Stimulated activated naive CD8-positive, alpha-beta T cell treated with anti-CD3 and anti-CD28 coated beads, Interleukin-15, Interleukin-2, amounts not matched to agents 100 ng/mL and 50 ng/mL, for 24 hours (primary cell): Measurements from ENCODE around the gene CD302.
A peak's percentile ranks its signal among the peaks of the same experiment; 100 is the strongest.
"Not testable (repeated sequence)": the region's sequence is repeated elsewhere in the genome, so short reads cannot be mapped to it uniquely, and the experiment has no call there.

Experiments
- H3K27ac Mint-ChIP-seq: one replicate; pipeline ENCODE4 v1.8.0; 2021; ENCODE audit warnings: mild to moderate bottlenecking, mixed read lengths
- H3K27me3 Mint-ChIP-seq: one replicate; pipeline ENCODE4 v1.8.0; 2021; ENCODE audit warnings: mixed read lengths
- H3K36me3 Mint-ChIP-seq: one replicate; pipeline ENCODE4 v1.8.0; 2021; ENCODE audit warnings: low read depth, mixed read lengths
- H3K4me1 Mint-ChIP-seq: one replicate; pipeline ENCODE4 v1.8.0; 2021; ENCODE audit warnings: low read depth, mixed read lengths
- H3K4me3 Mint-ChIP-seq: one replicate; pipeline ENCODE4 v1.8.0; 2021; ENCODE audit warnings: mild to moderate bottlenecking, mixed read lengths
- H3K9me3 Mint-ChIP-seq: one replicate; pipeline ENCODE4 v1.8.0; 2021; ENCODE audit warnings: mixed read lengths

CD302 gene

DNA sequence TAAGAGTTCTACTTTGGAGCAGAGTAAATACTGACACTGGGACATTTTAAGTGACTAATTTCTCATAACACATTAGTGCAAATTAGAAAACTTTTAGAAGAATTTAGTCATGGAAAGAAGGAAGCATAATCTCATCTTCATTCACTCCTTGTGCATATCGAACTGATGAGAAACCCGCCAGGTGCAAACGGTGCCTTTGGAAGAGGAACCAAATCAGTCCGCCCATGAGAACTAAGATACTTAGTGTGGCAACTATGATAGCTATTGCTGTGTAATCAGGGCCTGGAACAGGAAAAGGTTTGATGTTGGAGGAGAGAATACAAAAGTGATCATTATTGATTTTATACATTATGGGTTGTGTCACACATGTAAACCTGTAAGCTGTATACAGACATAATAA lies 6.9 kb upstream of the CD302 start:
- Mint-ChIP-seq H3K27ac (no peak overlapping the region), H3K9me3 (no peaks in the 10 kb centered on the region), H3K36me3 (peaks cover 29% of the 10 kb centered on the region), H3K27me3 (peaks cover 4% of the 10 kb centered on the region), H3K4me3 (no peak overlapping the region), H3K4me1 (peaks cover 9% of the 10 kb centered on the region)

GRCh38 chr2:159803235-159803962 lies 5.4 kb upstream of the CD302 start:
- H3K27me3 Mint-ChIP-seq, result peaks cover 13% of the 10 kb centered on the region
- peaks cover 14% of the 10 kb centered on the region for H3K4me1 Mint-ChIP-seq
- H3K27ac Mint-ChIP-seq, result no peak overlapping the region
- H3K9me3 Mint-ChIP-seq, result no peaks in the 10 kb centered on the region
- H3K4me3 Mint-ChIP-seq, result no peak overlapping the region
- peaks cover 25% of the 10 kb centered on the region for H3K36me3 Mint-ChIP-seq

- Mint-ChIP-seq H3K36me3 (peaks cover 24% of the 10 kb centered on the region), H3K9me3 (no peaks in the 10 kb centered on the region), H3K27ac (no peak overlapping the region), H3K4me1 (peaks cover 17% of the 10 kb centered on the region), H3K27me3 (peaks cover 14% of the 10 kb centered on the region), H3K4me3 (no peak overlapping the region)
These were observed 4.7 kb upstream of the CD302 start for GRCh38 chr2:159802673-159803072.

- H3K4me1 Mint-ChIP-seq, result peaks cover 28% of the 10 kb centered on the region
- H3K36me3 Mint-ChIP-seq, result peaks cover 12% of the 10 kb centered on the region
- no peak overlapping the region for H3K4me3 Mint-ChIP-seq
- H3K27ac Mint-ChIP-seq, result no peak overlapping the region
- peaks cover 37% of the 10 kb centered on the region for H3K27me3 Mint-ChIP-seq
- H3K9me3 Mint-ChIP-seq, result no peaks in the 10 kb centered on the region
These were observed 1.8 kb upstream of the CD302 start for GRCh38 chr2:159799833-159800232.

GRCh38 chr2:159798376-159798725 lies 343 bp upstream of the CD302 start:
- H3K36me3 Mint-ChIP-seq, result peaks cover 5% of the 10 kb centered on the region
- peaks cover 37% of the 10 kb centered on the region for H3K27me3 Mint-ChIP-seq
- no peaks in the 10 kb centered on the region for H3K9me3 Mint-ChIP-seq
- peak overlapping the region; percentile 74 for H3K4me3 Mint-ChIP-seq
- H3K4me1 Mint-ChIP-seq, result peaks cover 24% of the 10 kb centered on the region
- no peak overlapping the region for H3K27ac Mint-ChIP-seq

- Mint-ChIP-seq H3K9me3 (no peaks in the 10 kb centered on the region), H3K4me1 (peaks cover 22% of the 10 kb centered on the region), H3K36me3 (peaks cover 5% of the 10 kb centered on the region), H3K4me3 (peak overlapping the region; percentile 75), H3K27me3 (peaks cover 37% of the 10 kb centered on the region), H3K27ac (no peak overlapping the region)
These were observed 824 bp downstream of the CD302 start for GRCh38 chr2:159797225-159797542.

DNA sequence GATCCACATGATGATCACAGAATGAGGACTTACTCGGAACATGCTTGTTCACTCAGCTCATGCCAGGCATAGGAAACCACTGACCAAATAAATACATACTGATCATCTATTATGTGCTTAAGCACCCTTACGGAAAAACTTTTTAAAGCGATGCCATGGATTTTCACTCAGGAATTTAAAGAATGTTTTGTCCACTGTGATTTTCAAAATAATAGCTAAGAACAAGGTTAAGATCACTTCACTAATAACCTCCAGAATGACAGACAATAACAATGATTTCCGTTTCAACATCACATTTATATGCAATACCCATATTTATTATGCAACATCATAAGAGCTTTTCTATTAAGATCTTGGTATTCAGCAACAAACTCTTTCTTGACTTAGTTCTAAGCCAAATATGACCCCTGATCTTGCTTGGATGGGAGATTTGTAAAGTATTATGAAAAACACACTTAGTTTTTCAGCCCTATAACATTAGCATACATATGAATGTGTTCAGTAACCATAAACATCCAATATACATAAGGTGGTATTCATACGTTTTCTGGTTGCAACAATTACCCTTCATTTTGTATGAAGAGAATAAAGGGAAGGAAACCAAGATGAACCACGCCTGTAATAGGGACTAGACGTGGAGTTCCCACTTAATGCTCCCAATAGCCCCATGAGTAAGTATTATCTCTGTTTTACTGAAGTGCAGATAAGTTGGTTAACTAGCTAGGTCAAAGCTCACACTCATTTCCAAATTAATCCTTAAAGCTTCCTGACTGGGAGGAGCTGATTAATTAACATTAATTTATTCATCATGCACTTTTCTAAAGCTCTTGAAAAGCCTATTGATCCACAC lies 1.9 kb downstream of the CD302 start:
- peaks cover 5% of the 10 kb centered on the region for H3K36me3 Mint-ChIP-seq
- no peak overlapping the region for H3K4me3 Mint-ChIP-seq
- peaks cover 18% of the 10 kb centered on the region for H3K4me1 Mint-ChIP-seq
- H3K27me3 Mint-ChIP-seq, result peaks cover 37% of the 10 kb centered on the region
- no peaks in the 10 kb centered on the region for H3K9me3 Mint-ChIP-seq
- H3K27ac Mint-ChIP-seq, result no peak overlapping the region

GRCh38 chr2:159793326-159793725 lies 4.7 kb downstream of the CD302 start:
- H3K4me3 Mint-ChIP-seq, result no peak overlapping the region

DNA sequence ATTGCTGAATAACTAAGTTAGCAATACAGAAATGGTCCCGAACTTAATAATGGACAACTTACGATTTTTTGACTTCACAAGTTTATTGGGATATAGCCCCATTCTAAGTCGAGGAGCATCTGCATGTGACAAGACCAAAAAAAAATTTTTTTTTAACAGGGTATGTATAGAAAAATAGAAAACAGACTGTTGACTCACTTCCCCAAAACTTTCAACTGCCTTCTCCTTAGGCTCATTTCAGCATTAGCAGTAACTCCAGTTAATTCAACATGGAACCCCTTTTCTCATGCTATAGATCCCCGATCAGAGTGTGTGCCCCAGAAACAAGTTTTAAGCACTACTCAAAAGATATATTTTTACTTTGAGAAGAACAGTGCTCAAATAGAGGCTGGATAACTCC lies 5.4 kb downstream of the CD302 start:
- H3K4me3 Mint-ChIP-seq, result no peak overlapping the region
- no peaks in the 10 kb centered on the region for H3K36me3 Mint-ChIP-seq
- H3K9me3 Mint-ChIP-seq, result no peaks in the 10 kb centered on the region
- H3K27me3 Mint-ChIP-seq, result peaks cover 22% of the 10 kb centered on the region
- no peak overlapping the region for H3K27ac Mint-ChIP-seq
- peaks cover 10% of the 10 kb centered on the region for H3K4me1 Mint-ChIP-seq

More at GRCh38 chr2:159793326-159793725, 4.7 kb downstream of the CD302 start:
- Mint-ChIP-seq H3K36me3 (peaks cover under 1% of the 10 kb centered on the region), H3K27ac (no peak overlapping the region), H3K4me1 (peaks cover 13% of the 10 kb centered on the region), H3K27me3 (peaks cover 23% of the 10 kb centered on the region), H3K9me3 (no peaks in the 10 kb centered on the region)

DNA sequence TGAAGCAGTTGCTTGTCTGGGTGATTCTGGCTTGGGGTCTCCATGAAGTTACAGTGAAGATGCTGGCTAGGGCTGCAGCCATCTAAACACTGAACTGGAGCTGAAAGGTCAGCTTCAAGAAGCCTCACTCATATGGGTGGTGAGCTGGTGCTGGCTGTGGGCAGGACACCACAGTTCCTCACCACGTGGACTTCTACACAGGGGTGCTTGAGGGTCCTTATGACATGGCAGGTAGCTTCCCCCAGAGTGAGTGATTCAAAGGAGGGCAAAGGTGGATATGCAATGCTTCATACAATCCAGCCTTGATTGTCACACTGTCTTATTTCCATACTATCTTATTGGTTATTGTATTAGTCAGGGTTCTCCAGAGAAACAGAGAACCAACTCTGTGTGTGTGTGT lies 6.0 kb downstream of the CD302 start:
- H3K4me3 Mint-ChIP-seq, result no peak overlapping the region

DNA sequence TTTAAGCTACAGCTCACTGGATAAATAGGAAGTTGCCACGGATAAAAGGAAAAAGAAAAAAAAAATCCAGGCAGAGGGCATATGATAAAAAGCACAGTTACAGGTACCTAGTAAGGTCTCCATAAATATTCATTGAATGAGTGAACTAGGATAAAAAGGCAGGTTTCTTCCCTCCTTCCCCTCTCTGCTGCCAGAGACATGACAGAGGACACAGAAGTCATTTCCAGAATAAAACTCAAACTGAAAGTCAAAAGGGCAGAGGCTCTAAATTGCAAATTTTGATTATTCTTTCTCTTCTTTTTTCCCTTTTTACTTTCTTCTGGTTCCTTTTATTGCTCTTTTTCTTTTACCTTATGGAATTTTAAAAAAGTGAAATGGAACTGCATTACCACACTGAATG lies 7.7 kb downstream of the CD302 start:
- Mint-ChIP-seq H3K36me3 (no peaks in the 10 kb centered on the region), H3K9me3 (no peaks in the 10 kb centered on the region), H3K4me1 (no peaks in the 10 kb centered on the region), H3K27me3 (peaks cover under 1% of the 10 kb centered on the region), H3K27ac (no peak overlapping the region), H3K4me3 (no peak overlapping the region)

More for the DNA sequence above, 6.0 kb downstream of the CD302 start:
- Mint-ChIP-seq H3K27me3 (peaks cover 18% of the 10 kb centered on the region), H3K27ac (no peak overlapping the region), H3K36me3 (no peaks in the 10 kb centered on the region), H3K9me3 (no peaks in the 10 kb centered on the region), H3K4me1 (peaks cover 4% of the 10 kb centered on the region)

DNA sequence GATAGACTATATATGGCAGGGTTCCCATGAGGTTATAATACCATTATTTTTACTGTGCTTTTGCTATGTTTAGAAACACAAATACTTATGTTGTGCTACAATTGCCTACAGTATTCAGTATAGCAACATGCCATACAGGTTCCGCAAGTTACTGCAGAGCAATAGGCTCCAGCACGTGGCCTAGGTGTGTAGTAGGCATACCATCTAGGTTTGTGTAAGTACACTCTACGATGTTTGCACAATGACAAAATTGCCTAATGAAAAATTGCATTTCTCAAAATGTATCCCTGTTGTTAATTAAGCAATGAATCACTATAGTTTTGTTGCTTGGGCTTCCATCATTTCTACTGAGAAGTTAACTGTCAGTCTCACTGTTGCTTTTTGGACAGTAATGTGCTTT lies 9.8 kb downstream of the CD302 start:
- Mint-ChIP-seq H3K4me1 (no peaks in the 10 kb centered on the region), H3K36me3 (no peaks in the 10 kb centered on the region), H3K27me3 (no peaks in the 10 kb centered on the region), H3K27ac (no peak overlapping the region), H3K9me3 (no peaks in the 10 kb centered on the region), H3K4me3 (no peak overlapping the region)

DNA sequence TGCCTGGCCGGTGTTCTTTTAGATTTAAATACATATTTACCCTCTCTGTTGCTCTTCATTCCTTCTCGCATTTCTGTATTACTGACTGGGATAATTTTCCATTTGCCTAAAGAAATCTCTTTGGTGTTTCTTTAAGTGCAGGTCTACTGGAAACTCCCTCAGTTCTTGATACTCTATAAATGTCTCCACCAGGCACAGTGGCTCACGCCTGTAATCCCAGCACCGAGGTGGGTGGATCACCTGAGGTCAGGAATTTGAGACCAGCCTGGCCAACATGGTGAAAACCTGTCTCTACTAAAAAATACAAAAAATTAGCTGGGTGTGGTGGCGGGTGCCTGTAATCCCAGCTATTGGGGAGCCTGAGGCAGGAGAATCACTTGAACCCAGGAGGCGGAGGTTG lies 10.4 kb downstream of the CD302 start:
- H3K4me1 Mint-ChIP-seq, H3K27ac Mint-ChIP-seq, H3K27me3 Mint-ChIP-seq, H3K4me3 Mint-ChIP-seq, H3K9me3 Mint-ChIP-seq, H3K36me3 Mint-ChIP-seq: not testable (repeated sequence)

- no peak overlapping the region for H3K4me3 Mint-ChIP-seq
- H3K4me1 Mint-ChIP-seq, result no peaks in the 10 kb centered on the region
- H3K36me3 Mint-ChIP-seq, result no peaks in the 10 kb centered on the region
- H3K27ac Mint-ChIP-seq, result no peak overlapping the region
- H3K27me3 Mint-ChIP-seq, result no peaks in the 10 kb centered on the region
- H3K9me3 Mint-ChIP-seq, result no peaks in the 10 kb centered on the region
These were observed 11.1 kb downstream of the CD302 start for GRCh38 chr2:159786938-159787337.

DNA sequence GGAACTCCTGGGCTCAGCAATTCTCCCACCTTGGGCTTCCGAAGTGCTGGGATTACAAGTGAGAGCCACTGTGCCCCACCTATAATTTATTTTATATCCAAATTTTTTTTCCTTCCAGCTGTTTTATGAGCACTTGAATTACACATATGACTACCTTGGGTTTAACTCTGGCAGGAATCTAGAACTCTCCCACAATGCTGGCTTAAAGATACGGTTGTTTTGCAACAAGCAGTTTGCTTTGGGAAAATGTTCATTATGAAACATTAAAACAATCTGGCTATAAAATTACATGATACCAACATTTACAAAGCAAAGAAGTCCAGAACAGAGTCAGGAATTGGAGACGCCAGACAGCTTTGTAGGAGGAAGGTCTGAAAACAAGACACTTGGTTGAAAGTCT lies 12.8 kb downstream of the CD302 start:
- Mint-ChIP-seq H3K36me3 (no peaks in the 10 kb centered on the region), H3K4me3 (no peak overlapping the region), H3K9me3 (no peaks in the 10 kb centered on the region), H3K27ac (no peak overlapping the region), H3K27me3 (no peaks in the 10 kb centered on the region), H3K4me1 (no peaks in the 10 kb centered on the region)

DNA sequence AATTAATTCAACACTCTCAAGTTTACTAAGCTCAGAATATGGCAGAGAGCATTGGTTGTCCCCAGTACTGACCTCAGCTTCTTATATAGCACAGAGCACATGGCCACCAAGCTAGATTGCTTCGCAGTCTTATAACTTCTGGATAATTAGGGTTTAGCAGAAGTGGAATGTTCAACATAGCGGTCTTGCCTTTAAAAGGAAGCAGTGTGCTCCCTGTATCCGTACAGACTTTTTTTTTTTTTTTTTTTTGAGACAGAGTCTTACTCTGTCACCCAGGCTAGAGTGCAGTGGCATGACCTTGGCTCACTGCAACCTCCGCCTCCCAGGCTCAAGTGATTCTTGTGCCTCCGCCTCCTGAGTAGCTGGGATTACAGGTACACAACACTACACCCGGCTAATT lies 13.3 kb downstream of the CD302 start:
- not testable (repeated sequence) for H3K27ac Mint-ChIP-seq, H3K4me3 Mint-ChIP-seq, H3K36me3 Mint-ChIP-seq, H3K4me1 Mint-ChIP-seq, H3K9me3 Mint-ChIP-seq, H3K27me3 Mint-ChIP-seq
